GM19240 (cell line): Measurements from ENCODE around the gene ZG16.
A peak's percentile ranks its signal among the peaks of the same experiment; 100 is the strongest.
"Not testable (repeated sequence)": the region's sequence is repeated elsewhere in the genome, so short reads cannot be mapped to it uniquely, and the experiment has no call there.

ENCODE experiments used
- DNase-seq: peaks from one replicate; pipeline ENCODE4 v3.0.0; 2011; ENCODE audit warnings: low spot score; ENCODE audit not compliant: insufficient read length

The ZG16 gene, protein sequence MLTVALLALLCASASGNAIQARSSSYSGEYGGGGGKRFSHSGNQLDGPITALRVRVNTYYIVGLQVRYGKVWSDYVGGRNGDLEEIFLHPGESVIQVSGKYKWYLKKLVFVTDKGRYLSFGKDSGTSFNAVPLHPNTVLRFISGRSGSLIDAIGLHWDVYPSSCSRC

DNA sequence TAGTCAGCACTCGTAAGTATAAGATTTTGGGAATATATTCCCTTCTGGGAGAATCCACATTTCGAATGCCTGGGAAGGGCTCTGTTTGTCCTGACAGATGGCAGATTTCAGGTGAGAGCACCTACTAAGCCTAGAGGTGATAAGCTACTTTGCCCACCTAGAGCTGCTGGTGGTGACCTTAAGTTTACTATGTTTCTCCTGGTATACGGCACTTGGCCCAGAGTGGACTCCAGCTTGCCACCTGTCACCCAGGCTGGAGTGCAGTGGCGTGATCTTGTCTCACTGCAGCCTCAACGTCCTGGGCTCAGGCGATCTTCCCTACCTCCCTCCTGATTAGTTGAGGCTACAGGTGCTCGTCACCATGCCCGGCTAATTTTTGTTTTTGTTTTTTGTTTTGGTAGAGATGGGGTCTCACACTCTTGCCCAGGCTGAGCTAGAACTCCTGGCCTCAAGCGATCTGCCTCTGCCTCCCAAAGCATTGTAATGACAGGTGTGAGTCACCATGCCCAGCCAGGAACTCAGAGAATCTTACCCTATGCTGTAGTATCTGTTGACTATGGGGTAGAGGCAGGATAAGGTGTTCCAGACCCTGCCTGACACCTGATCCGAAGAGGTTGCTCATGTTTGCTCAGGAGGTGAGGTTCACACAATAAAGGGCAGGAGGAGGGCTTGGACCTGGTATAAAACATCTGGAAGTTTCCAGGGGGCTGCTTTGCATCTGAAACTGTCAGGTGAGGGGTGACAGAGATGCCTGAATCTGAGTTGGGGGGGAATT, at the start of gene ZG16:
Gene ZG16, plus strand, starts transcription at position 681 of the 775 bp plus-strand sequence. CDS start 1,011 bp downstream, outside the sequence.
- DNase-seq: no peak

DNA sequence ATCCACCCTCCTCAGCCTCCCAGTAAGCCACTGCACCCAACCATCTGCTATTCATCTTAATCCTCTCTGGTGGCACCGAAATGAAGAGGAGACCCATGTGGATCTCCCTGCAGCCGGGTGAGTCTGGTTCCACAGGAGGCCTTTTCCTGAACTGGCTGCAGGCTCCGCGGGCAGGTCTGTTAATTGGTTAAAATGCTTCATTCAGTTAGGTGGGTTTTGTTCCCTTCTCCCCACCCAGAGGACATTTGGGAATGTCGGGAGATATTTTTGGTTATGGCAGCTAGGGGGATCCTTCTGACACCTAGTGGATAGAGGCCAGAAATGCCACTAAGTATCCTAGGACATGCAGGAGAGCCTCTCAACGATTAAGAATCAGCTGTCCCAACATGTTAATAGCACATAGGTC, 48.9 kb upstream of the ZG16 start:
- DNase-seq: no peak

DNA sequence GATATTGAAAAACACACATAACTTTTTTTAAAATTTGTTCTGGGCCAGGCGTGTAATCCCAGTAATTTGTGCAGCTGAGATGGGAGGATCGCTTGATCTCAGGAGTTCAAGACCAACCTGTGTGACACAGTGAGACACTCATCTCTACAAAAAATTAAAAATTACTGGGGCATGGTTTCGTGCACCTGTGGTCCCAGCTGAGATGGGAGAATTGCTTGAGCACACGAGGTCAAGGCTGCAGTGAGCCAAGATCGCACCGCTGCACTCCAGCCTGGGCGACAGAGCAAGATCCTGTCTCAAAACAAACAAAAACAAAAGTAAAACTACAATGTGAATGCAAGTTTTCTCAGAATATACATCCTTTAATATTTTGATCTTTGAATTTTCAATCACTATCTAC, 47.4 kb upstream of the ZG16 start:
- no peak for DNase-seq

DNA sequence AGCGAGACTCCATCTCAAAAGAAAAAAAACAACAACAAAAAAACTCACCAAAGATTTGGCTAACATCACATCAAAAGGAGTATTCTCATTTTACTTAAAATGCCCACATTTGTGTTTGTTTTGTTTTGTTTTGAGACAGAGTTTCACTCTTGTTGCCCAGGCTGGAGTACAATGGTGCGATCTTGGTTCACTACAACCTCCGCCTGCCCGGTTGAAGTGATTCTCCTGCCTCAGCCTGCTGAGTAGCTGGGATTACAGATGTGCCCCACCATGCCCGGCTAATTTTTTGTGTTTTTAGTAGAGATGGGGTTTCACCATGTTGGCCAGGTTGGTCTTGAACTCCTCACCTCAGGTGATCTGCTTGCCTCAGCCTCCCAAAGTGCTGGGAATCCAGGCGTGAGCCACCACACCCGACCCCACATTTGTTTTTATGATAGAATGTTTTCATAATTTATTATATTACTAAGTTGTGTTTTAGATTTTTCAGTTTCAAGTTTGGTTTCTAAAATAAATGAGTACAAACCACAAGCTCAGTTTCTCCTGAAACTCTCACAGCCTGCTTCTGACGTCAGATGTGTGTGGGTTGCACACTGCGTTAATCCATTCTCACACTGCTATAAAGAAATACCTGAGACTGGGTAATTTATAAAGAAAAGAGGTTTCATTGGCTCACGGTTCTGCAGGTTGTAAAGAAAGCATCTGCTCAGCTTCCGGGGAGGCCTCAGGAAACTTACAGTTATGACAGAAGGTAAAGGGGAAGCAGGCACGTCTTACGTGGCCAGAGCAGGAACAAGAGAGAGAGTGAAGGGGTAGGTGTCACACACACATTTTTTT, 46.1 kb upstream of the ZG16 start:
- peak; percentile 40 for DNase-seq

DNA sequence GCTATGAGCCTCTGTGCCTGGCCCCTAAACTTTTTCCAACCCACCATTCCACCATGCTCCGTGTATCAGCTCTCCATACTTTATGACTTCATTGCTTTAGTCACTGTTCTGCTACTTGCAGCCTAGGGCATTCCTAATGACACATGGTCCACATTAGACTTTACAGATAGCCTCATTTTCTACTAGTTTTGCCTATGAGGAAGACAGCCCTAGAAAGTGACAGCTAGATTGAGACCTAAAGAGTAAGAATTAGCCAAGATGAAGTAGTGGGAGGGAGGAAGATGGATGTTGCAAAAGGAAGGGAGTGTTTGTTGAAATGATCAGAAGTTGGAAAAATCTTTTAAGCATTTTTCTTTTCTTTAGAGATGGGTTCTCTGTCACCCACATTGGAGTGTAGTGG, 43.3 kb upstream of the ZG16 start:
- no peak for DNase-seq

DNA sequence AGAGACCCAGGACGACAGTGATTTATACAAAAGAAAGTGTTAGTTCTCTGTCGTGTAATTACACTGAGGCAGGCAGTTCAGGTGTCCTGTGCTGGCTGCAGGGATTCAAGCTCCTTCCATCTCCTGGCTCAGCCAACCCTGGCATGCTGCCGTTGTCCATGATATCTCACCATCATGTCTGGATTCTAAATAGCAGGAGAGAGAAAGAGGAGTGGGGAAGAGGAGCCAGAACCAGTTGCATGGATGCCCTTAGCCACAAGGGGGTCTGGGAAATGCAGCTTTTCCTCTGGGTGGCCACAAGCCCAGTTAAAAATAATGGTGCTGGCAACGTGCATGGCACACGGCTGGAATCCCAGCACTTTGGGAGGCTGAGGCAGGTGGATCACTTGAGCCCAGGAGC, 41.9 kb upstream of the ZG16 start:
- no peak for DNase-seq

DNA sequence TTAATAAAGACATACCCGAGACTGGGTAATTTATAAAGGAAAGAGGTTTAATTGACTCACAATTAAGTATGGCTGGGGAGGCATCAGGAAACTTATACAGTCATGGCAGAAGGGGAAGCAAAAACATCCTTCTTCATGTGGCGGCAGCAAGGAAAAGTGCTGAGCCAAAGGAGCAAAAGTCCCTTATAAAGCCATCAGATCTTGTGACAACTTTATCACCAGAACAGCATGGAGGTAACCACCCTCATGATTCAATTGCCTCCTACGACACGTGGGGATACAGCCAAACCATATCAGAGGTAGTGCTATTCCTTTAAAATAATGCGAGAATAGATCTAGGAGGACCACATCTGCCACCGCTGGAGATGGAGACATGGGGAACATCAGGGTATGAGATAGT, 41.3 kb upstream of the ZG16 start:
- DNase-seq: no peak

DNA sequence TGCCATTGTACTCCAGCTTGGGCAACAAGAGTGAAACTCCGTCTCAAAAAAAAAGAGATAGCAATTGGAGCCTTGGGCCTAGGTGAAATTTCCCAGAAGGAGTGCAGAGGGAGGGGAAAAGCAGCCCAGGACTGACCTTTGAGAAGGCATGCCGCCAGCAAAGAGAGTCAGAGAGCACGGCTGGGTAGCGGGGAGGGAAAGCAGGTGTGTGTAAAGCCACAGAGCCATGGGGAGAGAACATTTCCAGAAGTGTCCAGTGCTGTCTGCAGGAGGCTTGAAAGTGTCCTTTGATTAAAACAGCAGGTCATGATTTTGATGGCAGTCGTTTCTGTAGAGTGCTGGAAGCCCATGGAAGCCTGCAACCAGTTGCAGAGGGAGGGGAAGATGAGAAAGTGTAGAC, 40.3 kb upstream of the ZG16 start:
- DNase-seq: no peak

DNA sequence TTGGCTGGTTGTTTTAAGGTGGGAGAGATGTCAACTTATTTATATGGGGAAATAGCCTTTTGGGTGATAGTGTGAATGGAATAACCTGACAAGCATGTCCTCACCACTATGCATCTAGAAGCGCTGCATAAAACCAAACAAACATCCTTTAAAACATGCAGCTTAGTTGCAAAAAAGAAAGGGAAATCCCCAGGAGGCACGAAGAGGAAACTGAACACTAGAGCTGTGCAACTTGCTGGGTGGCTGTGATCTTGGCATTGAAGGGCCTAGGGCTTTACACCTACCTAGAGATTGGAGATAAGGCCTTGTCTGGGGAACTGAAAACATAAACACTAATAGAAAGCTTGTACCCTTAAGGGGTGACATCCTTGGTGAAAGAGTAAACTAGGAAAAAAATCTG, 39.5 kb upstream of the ZG16 start:
- peak; percentile 34 for DNase-seq

DNA sequence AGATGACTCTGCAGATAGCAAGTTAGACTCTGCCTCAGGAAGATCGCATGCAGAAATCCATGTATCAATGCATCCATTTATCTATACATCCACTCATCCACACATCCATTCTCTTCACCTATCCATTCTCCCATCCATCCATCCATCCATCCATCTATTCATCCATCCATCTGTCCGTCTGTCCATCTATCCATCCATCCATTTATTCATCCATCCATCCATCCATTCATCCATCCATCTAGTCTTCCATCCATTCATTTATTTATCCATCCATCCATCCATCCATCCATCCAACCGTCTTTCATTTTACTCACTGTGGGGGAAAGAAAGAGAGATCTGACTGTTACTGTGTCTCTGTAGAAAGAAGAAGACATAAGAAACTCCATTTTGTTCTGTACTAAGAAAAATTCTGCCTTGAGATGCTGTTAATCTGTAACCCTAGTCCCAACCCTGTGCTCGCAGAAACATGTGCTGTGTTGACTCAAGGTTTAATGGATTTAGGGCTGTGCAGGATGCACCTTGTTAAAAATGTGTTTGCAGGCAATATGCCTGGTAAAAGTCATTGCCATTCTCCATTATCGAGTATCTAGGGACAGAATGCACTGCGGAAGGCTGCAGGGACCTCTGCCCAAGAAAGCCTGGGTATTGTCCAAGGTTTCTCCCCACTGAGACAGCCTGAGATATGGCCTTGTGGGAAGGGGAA, 38.0 kb upstream of the ZG16 start:
- not testable (repeated sequence) for DNase-seq

DNA sequence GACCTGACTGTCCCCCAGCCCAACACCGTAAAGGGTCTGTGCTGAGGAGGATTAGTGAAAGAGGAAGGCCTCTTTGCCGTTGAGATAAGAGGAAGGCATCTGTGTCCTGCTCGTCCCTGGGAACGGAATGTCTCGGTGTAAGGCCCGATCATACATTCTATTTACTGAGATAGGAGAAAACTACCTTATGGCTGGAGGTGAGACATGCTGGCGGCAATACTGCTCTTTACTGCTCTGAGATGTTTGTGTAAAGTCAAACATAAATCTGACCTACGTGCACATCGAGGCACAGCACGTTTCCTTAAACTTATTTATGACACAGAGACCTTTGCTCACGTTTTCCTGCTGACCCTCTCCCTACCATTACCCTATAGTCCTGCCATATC, 37.4 kb upstream of the ZG16 start:
- not testable (repeated sequence) for DNase-seq

DNA sequence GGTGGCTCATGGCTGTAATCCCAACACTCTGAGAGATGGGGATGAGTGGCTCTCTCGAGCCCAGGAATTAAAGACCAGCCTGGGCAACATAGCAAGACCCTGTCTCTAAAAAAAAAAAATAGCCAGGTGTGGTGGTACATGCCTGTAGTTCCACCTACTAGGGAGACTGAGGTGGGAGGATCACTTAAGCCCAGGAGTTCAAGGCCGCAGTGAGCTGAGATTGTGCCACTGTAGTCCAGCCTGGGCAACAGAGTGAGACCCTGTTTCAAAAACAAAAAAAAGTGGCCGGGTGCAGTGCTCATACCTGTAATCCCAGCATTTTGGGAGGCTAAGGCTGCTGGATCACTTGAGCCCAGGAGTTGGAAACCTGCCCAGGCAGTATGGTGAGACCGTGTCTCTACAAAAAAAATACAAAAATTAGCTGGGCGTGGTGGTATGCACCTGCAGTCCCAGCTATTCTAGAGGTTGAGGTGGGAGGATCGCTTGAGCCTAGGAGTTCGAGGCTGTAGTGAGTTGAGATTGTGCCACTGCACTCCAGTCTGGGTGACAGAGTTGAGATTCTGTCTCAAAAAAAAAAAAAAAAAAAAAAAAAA, 35.3 kb upstream of the ZG16 start:
- no peak for DNase-seq

DNA sequence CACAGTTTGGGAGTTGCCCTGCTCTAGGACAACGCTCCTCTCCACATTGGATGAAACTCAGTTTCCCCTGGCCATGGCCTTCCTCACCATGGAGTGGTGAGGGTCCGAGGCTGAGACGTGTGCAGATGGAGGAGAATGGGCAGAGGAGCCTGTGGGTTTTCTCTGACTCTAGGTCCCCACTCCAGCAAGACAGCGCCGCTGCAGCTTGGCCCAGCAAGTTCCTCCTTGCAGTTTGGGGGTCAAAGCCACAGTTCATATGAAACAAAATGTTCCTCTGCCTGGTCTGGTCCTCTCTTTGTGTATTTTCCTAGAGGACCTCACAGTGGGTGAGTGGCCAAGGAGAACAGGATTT, 34.6 kb upstream of the ZG16 start:
- no peak for DNase-seq

DNA sequence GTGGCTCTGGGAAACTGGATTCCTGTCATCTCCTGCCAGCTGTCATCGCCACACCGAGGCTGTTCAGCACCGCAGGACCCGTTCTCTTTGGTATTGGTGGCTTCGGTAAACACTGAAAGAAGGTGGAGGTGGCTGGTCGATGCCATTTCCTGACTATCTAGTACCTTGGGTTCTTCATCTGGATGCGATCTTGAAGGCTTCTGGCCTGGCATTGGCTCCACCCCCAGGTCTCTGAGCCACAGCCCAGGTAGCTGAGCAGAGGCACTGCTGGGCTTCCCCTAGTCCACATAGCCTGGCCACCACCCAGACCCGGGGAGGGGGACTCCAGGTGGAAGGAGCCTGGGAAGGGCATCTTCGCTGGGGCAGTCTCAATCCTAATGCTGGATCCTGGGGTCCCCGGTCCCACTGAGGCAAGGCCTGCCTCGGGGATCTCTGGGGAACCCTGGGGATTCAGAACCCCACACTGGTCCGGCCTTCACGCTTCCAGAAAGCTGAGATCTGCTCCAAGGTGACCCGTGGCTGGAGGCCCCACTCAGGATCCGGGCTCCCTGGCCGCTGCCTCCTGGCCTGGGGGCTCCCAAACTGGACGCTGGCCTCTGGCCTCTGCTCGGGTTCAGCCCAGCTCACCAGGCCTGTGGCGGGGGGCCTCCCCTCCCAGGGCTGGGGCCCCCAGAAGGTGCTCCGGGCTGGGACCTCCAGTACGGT, 34.1 kb upstream of the ZG16 start:
- DNase-seq: no peak

DNA sequence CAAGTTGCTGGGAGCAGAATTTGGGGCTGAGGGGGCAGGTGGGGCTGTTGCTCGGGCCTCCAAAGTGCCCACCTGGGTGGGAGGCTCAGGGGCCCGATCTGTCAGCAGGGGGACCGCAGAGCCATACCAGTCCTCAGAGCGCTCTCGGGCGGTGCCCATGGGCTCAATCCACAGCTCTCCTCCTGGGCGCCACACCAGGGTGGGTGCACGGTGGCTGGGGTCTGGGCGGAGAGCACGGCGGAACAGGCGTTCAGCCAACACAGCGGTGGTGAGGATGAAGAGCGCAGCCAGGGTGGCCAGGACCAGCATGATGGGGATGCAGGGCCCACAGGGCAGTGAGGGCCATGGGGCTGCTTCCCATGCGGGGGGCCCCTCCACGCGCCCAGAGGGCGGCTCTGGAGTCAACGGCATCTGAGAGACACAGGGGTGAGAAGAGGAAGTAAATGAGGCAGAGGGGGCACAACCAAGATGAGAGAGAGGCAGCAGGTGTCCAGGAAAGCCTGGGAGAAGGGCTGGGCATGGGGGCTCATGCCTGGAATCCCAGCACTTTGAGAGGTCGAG, 33.4 kb upstream of the ZG16 start:
- DNase-seq: no peak

DNA sequence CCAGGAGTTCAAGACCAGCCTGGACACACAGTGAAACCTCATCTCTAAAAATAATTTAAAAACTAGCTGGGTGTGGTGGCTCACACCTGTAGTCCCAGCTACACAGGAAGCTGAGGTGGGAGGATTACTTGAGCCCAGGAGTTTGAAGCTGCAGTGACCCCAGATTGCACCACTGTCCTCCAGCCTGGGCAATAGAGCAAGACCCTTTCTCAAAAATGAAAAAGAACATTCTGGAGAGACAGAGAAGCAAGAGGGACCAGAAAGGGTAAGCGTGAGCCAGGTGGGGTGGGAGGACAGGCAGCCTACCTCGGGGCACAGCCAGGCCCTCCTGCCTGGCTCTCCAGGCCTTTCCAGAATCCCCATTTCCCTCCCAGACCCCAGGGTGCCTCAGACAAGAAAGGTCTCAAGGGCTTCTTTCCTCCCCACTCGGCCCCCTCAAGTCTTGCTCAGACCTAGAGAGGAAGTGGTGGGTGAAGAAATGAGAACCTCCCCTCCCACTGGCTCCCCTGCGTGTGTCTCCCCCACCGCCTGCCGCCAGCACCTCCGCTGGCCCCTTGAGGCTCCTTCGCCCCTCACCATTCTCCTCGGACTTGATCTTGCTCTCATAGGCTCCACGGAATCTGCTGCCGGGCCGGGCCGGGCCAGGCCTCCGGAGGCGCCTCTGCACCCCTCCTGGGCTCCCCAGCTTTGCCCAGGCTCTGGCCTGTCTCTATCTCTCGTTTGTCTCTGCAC, 32.8 kb upstream of the ZG16 start:
- DNase-seq: peak; percentile 21

DNA sequence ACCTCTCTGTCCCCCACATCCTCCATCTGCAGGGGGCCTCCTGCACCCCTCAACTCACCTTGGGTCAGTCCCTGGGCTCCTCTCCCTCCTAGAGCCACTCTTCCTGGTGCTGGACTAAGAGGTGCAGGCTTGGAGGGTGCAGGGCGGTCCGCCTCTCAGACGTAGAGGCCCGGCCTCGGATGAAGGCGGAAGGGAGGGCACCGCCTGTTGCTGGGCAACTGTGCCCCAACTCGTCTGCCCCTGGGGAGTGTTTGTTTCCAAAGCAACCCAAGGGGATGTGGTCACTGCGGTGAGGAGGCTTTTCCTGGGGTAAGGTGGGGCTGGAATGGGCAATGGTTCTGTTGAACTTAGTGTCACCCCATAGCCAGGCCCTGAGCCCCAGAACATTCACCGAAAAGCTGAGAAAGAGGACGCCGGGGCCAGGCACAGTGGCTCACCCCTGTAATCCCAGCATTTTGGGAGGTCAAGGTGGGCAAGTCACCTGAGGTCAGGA, 32.2 kb upstream of the ZG16 start, which contains the start of gene C16orf54:
Gene C16orf54, minus strand, starts transcription at position 138 of the 493 bp plus-strand sequence. CDS start 1,039 bp downstream, outside the sequence.
- peak; percentile 45 for DNase-seq

DNA sequence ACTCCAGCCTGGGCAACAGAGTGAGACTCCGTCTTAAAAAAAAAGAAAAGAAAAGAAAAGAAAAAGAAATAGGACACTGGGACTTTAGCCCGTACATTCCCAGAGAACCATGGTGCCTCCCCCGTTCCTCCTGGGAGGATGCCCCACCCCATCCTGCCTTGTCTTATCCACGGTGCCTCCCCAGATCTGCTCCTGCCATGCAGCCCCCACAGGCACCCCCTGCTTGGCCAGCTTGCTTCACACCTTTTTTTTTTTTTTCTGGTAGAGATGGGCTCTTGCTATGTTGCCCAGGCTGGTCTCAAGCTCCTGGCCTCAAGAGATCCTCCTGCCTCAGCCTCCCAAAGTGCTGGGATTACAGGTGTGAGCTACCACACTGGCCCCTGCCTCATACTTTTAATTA, 31.5 kb upstream of the ZG16 start:
- not testable (repeated sequence) for DNase-seq

DNA sequence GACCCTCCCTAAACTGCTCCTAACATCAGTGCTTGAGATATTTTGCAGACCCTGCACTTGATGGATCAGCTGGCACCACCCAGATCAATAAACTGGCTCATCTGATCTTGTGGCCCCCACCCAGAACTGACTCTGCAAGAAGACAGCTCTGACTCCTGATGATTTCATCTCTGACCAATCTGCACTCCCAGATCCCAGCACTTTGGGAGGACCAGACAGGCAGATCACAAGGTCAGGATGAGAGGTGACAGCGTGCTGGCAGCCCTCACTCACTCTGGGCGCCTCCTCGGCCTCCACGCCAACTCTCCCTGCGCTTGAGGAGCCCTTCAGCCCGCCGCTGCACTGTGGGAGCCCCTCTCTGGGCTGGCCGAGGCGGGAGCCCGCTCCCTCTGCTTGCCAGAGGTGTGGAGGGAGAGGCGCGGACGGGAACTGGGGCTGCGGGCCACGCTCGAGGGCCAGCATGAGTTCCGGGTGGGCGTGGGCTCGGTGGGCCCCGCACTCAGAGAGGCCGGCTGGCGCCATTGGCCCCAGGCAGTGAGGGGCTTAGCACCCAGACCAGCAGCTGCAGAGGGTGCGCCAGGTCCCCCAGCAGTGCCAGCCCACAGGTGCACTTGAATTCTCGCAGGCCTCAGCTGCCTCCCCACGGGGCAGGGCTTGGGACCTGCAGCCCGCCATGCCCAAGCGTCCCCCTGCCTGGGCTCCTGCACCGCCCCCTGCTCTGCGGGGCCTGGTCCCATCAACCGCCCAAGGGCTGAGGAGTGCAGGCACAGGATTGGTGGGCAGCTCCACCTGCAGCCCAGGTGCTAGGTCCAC, 29.9 kb upstream of the ZG16 start:
- DNase-seq: no peak
